Thoracic aorta (tissue), 2 donors: ENCODE measurements around the gene MEG3. TPM values are rescaled to one million over a fixed set of nuclear protein-coding genes. Genes with fewer than 3 reads are reported as not detected.

Experiments
- ATAC-seq: fragments of 150-250 bp; one replicate; pipeline ENCODE4 v1.8.0; 2017; ENCODE audit warnings: low read depth; ENCODE audit not compliant: insufficient number of reproducible peaks, low FRiP score
- DNase-seq: peaks from one replicate; pipeline ENCODE4 v3.0.0-alpha.2; 2020; ENCODE audit warnings: low spot score
- H3K27ac ChIP-seq, 2 donors: fragments of 200-600 bp; sonication (generic); 1 replicate in 1 of 2; 2 replicates in 1 of 2; pipeline ENCODE4 v1.5.1; 2016; ENCODE audit warnings: mild to moderate bottlenecking in 2 of 2, moderate library complexity in 2 of 2
- H3K27me3 ChIP-seq: fragments of 200-600 bp; sonication (generic); replicated peaks from 2 replicates; pipeline ENCODE4 v1.6.0; 2016; ENCODE audit warnings: mild to moderate bottlenecking; ENCODE audit not compliant: insufficient read depth
- H3K36me3 ChIP-seq: fragments of 200-600 bp; sonication (generic); one replicate; pipeline ENCODE4 v1.5.1; 2016
- H3K4me1 ChIP-seq, 2 donors: fragments of 200-600 bp; sonication (generic); 1 replicate in 1 of 2; 2 replicates in 1 of 2; pipeline versions ENCODE4 v1.5.1 to v1.6.0; 2016; ENCODE audit warnings: low read depth in 2 of 2, mild to moderate bottlenecking in 1 of 2; ENCODE audit not compliant: control insufficient read depth in 1 of 2
- H3K4me3 ChIP-seq: fragments of 200-600 bp; sonication (generic); 2 replicates; pipeline ENCODE4 v1.5.1; 2016; ENCODE audit warnings: mild to moderate bottlenecking
- H3K9me3 ChIP-seq: fragments of 200-600 bp; sonication (generic); 2 replicates; pipeline ENCODE4 v1.5.1; 2016
- total RNA-seq, 2 donors: library from RNA; depleted of rRNA; stranded (reverse); fragments of >200 nt; gene quantifications; one replicate each; pipeline versions ENCODE4 v1.1.0 to v1.2.3, GENCODE V29; 2016
- TF ChIP-seq, protein P1 (sequence below): fragments of 200-600 bp; sonication (generic); IDR thresholded peaks from one replicate; pipeline ENCODE4 v1.5.1; 2019; ENCODE audit warnings: antibody characterized with exemption

The MEG3 gene
- total RNA-seq, 2 donors from 2014 or later = 127 to 153 TPM

DNA sequence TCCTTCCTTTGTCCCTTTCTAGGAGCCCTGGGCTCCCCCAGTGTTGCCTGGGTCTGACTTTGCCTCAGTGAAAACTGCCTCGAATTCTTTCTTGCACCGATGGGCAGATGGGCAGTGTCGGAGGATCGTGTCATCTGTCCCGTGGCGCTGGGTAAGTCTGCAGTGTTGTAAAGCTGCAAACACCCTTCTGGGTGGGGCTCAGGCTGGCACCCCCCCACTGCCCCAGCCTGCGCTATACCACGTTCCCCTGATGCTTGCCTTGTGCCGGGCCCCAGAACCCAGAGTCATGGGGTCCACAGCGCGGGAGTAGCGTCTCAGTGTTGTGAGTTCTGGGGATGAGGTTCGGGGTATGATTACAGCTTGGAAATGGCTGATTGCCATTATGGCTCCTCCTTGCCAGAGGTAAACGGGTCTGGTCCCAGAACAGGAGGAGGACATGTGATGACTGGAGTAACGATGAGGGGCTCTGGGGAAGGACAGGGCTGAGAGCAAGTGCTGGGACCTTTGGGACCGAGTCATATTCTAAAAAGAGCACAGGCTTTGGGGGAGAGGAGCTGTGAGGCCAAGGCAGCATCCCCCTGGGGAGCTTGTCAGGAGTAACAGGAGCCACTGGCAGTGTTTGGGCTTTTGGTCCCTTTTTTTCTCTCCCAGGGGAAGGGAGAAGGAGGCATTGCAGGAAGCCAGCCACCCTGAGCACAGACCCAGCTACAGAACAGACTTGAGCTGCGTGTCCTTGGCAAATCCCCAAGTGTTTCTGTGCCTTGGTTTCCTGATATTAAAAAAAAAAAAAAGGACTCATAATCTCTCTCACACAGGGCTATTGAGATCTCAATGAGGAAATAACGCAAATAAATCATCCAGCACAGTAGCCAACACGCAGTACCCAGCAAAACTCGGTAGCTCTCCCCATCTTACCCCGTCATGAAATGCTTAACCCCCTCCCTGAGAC is 73.3 kb downstream of the MEG3 start:
- Histone ChIP-seq H3K27me3 (no peaks in the 10 kb centered on the region), H3K36me3 (no peaks in the 10 kb centered on the region), H3K27ac (no peak overlapping the region), H3K4me3 (no peak overlapping the region), H3K4me1 (no peaks in the 10 kb centered on the region), H3K9me3 (no peaks in the 10 kb centered on the region)
- TF ChIP-seq, protein P1, sequence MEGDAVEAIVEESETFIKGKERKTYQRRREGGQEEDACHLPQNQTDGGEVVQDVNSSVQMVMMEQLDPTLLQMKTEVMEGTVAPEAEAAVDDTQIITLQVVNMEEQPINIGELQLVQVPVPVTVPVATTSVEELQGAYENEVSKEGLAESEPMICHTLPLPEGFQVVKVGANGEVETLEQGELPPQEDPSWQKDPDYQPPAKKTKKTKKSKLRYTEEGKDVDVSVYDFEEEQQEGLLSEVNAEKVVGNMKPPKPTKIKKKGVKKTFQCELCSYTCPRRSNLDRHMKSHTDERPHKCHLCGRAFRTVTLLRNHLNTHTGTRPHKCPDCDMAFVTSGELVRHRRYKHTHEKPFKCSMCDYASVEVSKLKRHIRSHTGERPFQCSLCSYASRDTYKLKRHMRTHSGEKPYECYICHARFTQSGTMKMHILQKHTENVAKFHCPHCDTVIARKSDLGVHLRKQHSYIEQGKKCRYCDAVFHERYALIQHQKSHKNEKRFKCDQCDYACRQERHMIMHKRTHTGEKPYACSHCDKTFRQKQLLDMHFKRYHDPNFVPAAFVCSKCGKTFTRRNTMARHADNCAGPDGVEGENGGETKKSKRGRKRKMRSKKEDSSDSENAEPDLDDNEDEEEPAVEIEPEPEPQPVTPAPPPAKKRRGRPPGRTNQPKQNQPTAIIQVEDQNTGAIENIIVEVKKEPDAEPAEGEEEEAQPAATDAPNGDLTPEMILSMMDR = no peak
- no peak for DNase-seq
- no peak for ATAC-seq

DNA sequence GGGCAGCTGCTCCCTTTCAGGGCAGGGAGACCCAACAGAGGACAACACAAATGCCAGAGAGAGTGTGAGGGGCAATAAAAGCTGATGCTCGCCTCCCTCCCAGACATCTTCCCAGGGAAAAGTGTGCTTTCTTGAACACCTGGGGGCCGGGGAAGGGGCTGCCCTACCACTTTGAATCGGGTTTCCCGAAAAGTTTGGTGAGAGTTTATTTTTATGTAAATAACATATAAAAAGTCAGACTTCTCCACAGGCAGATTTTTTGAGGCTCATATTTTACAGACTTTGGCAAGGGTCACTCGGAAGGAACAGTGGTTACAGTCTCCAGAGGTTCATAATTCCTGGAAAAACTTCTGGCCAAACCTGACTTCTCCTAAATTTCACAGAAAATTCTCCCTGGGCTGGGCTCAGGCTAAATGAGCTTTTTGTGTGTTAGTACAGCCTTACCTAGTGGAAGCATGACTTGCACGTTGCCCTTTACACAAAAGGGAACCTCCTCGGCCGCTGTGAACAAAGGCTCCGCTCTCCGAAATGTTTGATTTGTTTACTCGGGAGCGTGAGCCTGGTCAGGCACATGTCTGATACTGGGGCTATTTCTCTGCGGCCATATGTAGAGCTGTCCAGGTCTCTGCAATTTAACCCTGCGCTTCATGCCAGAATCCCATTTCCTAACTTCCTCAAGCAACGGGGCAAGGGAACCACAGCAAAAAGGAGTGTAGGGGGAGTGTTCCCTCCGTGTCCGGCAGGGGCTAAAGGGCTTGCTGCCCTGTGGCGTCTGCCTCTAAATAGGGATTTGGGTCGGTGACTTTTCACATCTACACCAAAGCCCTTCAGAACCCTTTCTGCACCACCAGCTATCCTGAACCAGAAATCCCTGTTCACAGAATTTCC is 74.2 kb downstream of the MEG3 start:
- TF ChIP-seq, protein P1 = no peak
- H3K9me3 ChIP-seq = no peaks in the 10 kb centered on the region
- no peak overlapping the region for H3K4me3 ChIP-seq
- no peak overlapping the region for H3K27ac ChIP-seq
- DNase-seq = no peak
- no peaks in the 10 kb centered on the region for H3K36me3 ChIP-seq
- no peaks in the 10 kb centered on the region for H3K4me1 ChIP-seq
- H3K27me3 ChIP-seq = no peaks in the 10 kb centered on the region
- no peak for ATAC-seq

DNA sequence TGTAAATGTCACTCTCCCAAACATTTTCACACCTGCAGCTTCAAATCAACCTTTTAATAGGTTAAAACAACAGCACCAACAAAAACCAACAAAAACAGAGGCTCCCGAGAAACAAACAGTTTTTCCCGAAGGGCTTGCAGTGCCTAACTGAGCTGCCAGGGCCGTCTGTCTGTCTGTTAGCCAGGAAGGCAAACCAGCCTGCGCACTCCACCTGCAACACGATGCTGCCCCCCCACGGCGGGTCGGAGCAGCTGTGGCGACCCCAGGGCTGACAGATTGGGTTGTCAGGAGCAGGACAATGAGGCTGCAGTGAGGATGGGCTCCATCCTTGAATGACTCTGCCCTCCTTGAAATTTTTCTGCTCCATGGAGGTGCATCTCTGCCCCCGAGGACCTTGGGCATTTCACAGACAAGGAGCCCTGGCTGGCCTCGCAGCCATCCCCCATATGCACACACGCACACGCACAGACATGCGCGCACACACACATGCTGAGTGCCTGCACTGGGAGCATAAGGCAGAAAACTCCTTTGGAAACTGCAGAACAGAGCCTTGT is 75.0 kb downstream of the MEG3 start:
- DNase-seq (no peak), ATAC-seq (no peak)
- no peaks in the 10 kb centered on the region for H3K36me3 ChIP-seq
- H3K4me1 ChIP-seq = no peaks in the 10 kb centered on the region
- TF ChIP-seq, protein P1 = no peak
- no peak overlapping the region for H3K4me3 ChIP-seq
- H3K27me3 ChIP-seq = no peaks in the 10 kb centered on the region
- H3K9me3 ChIP-seq = no peaks in the 10 kb centered on the region
- H3K27ac ChIP-seq = no peak overlapping the region

DNA sequence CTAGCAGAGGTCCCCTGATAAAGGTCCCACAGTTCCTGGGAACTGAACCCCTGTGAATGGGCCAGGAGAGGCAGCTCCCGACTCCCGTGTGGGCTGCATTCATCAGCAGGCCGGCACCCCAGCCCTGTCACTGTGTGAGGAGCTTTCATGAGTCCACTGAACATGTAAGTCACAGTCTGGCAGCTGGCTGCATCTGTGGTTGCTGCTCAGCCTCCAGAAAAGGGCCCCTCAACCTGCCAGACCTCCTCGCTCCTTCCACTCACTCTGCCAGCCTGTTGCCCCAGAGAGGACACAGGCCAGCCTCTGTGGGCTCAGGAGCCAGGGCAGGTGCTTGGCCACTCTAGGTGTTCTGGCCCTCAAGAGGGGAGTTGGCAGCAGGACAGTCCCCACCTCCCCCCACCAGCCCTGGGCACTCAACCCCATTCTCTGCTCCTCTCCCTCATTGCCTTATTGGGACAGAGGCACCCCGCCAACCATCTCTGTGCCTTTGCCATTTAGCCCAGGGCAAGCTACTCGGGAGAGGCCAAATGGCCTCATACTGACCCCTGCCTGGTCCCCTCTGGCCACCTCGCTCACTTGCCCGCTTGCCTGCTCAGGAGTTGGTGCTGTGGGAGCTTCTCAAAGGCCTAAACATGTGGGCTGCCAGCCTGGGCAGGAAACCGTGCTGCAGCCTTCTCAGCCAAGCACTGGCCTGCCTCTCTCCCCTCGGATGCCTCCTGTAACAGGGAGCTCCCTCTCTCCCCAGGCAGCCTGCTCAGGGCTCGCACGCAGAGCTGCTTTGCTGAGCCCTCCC is 75.7 kb downstream of the MEG3 start:
- Histone ChIP-seq H3K27me3 (no peaks in the 10 kb centered on the region), H3K9me3 (no peaks in the 10 kb centered on the region), H3K4me1 (no peaks in the 10 kb centered on the region), H3K36me3 (no peaks in the 10 kb centered on the region), H3K27ac (no peak overlapping the region), H3K4me3 (no peak overlapping the region)
- TF ChIP-seq, protein P1 = no peak
- DNase-seq (no peak), ATAC-seq (no peak)
